Neutrophil (primary cell): ENCODE results near the gene OGG1.

Experiments used
- H3K27ac ChIP-seq: fragments of 200-600 bp; sonication (generic); 2 replicates; pipeline ENCODE4 v1.5.1; 2016; ENCODE audit warnings: mild to moderate bottlenecking, moderate library complexity
- H3K27me3 ChIP-seq: fragments of 200-600 bp; sonication (generic); 2 replicates; pipeline ENCODE4 v1.6.0; 2016; ENCODE audit warnings: mild to moderate bottlenecking
- H3K36me3 ChIP-seq: fragments of 200-600 bp; sonication (generic); 2 replicates; pipeline ENCODE4 v1.5.1; 2017
- H3K4me1 ChIP-seq, 2 experiments: fragments of 200-600 bp in 1 of 2; sonication (generic) in 1 of 2; 1 replicate in 1 of 2; 2 replicates in 1 of 2; pipeline versions ENCODE4 v1.5.1 to v1.6.1; 2013 to 2016; ENCODE audit warnings: low read depth in 1 of 2, low read length in 1 of 2, mild to moderate bottlenecking in 1 of 2, moderate library complexity in 1 of 2; ENCODE audit not compliant: control insufficient read depth in 1 of 2, insufficient read depth in 1 of 2
- H3K4me3 ChIP-seq, 2 experiments: fragments of 200-600 bp in 1 of 2; sonication (generic) in 1 of 2; 1 replicate in 1 of 2; 2 replicates in 1 of 2; pipeline ENCODE4 v1.5.1; 2013 to 2016; ENCODE audit warnings: low read depth in 1 of 2, low read length in 1 of 2, mild to moderate bottlenecking in 1 of 2, moderate library complexity in 1 of 2
- H3K9me3 ChIP-seq: fragments of 200-600 bp; sonication (generic); 2 replicates; pipeline ENCODE4 v1.5.1; 2016
- TF ChIP-seq, protein P1 (sequence below): fragments of 200-600 bp; sonication (generic); IDR thresholded peaks from 2 replicates; pipeline ENCODE4 v1.5.1; 2016; ENCODE audit warnings: antibody characterized with exemption

OGG1 gene

DNA sequence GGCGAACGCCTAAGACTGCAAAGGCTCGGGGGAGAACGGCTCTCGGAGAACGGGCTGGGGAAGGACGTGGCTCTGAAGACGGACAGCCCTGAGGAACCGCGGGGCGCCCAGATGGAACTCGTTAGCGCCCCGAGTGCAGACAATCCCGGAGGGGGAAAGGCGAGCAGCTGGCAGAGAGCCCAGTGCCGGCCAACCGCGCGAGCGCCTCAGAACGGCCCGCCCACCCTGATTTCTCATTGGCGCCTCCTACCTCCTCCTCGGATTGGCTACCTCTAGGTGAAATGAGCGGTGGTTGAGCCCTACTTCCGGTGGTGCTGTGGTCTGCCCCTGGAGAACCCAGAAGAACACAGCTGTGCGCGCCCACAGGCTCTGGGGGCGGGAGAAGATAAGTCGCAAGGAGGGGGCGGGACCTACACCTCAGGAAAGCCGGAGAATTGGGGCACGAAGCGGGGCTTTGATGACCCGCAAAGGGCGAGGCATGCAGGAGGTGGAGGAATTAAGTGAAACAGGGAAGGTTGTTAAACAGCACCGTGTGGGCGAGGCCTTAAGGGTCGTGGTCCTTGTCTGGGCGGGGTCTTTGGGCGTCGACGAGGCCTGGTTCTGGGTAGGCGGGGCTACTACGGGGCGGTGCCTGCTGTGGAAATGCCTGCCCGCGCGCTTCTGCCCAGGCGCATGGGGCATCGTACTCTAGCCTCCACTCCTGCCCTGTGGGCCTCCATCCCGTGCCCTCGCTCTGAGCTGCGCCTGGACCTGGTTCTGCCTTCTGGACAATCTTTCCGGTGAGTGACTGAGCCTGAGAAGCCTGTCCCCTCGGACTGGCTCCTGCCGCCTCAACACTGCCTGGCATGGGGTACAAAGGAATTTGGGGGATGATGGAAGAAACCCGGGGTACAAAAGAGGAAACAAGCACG, at the start of gene OGG1:
OGG1 (plus strand) TSS at position 308 of the 911 bp plus-strand sequence; CDS start at position 643, 335 bp downstream.
- TF ChIP-seq, protein P1, sequence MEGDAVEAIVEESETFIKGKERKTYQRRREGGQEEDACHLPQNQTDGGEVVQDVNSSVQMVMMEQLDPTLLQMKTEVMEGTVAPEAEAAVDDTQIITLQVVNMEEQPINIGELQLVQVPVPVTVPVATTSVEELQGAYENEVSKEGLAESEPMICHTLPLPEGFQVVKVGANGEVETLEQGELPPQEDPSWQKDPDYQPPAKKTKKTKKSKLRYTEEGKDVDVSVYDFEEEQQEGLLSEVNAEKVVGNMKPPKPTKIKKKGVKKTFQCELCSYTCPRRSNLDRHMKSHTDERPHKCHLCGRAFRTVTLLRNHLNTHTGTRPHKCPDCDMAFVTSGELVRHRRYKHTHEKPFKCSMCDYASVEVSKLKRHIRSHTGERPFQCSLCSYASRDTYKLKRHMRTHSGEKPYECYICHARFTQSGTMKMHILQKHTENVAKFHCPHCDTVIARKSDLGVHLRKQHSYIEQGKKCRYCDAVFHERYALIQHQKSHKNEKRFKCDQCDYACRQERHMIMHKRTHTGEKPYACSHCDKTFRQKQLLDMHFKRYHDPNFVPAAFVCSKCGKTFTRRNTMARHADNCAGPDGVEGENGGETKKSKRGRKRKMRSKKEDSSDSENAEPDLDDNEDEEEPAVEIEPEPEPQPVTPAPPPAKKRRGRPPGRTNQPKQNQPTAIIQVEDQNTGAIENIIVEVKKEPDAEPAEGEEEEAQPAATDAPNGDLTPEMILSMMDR, result peak; percentile 53
- H3K27ac ChIP-seq, result peak within 1 kb of the TSS; percentile 95
- peaks cover 47% of the 10 kb centered on the region for H3K36me3 ChIP-seq
- no peaks in the 10 kb centered on the region for H3K9me3 ChIP-seq
- H3K4me1 ChIP-seq, result peaks cover 35% of the 10 kb centered on the region in 2 experiments
- H3K27me3 ChIP-seq, result no peaks in the 10 kb centered on the region
- H3K4me3 ChIP-seq, result peak within 1 kb of the TSS; percentile 81 to 84

DNA sequence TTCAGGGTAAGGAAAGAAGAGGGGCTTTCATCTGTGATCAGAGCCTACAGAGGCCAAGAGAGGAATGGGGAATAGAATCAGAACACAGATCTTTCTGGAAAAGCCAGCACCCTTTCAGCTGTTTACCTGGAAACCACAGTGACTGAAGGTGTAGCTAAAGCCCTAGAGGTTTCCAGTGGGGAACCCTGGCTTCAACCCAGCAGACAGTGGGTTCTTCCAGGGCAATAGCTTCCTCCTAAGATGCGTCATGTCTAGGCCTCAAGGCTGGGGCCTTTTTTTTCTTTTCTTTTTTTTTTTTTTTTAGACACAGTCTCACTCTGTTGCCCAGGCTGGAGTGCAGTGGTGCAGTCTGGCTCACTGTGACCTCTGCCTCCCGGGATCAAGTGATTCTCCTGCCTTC, 49.2 kb upstream of the OGG1 start:
- no peak overlapping the region for H3K27ac ChIP-seq
- no peaks in the 10 kb centered on the region for H3K9me3 ChIP-seq
- peaks cover 0 to 16% of the 10 kb centered on the region in 2 experiments for H3K4me1 ChIP-seq
- TF ChIP-seq, protein P1, result no peak
- H3K4me3 ChIP-seq, result no peak overlapping the region
- peaks cover 30% of the 10 kb centered on the region for H3K27me3 ChIP-seq
- peaks cover 80% of the 10 kb centered on the region for H3K36me3 ChIP-seq

DNA sequence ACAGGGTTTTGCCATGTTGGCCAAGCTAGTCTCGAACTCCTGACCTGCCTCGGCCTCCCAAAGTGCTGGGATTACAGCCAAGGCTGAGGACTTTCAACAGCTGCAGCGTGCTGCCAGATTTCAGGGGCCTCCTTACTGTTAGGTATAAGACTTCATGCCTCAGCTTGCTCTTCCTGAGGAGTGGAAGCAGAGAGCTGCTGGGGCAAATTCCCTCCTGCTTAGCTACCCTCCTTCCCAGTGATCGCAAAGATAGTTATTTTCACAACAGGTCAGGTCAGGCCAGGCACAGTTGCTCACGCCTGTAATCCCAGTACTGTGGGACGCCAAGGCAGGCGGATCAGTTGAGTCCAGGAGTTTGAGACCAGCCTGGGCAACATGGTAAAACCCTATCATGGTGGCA, 48.7 kb upstream of the OGG1 start:
- TF ChIP-seq, protein P1, result no peak
- no peaks in the 10 kb centered on the region for H3K9me3 ChIP-seq
- H3K36me3 ChIP-seq, result peaks cover 75% of the 10 kb centered on the region

DNA sequence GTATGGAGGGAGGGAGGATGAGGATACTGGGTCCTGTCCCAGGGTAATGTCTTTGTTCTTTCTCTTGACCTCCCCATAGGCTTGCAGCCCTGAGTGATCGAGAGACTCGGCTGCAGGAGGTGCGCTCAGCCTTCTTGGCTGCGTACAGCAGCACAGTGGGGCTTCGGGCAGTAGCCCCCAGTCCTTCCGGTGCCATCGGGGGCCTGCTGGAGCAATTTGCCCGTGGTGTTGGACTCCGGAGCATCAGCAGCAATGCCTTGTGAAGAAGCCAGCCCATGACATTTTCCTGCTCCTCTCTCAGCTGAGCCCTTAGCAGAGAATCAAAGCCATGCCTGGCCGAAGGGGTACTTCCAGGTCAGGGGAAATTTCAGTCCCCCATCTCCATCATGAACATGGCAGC, 48.0 kb upstream of the OGG1 start:
- Histone ChIP-seq H3K4me1 (peaks cover 0 to 16% of the 10 kb centered on the region in 2 experiments), H3K36me3 (peaks cover 68% of the 10 kb centered on the region), H3K27me3 (peaks cover 41% of the 10 kb centered on the region), H3K9me3 (no peaks in the 10 kb centered on the region), H3K27ac (no peak overlapping the region), H3K4me3 (no peak overlapping the region)
- TF ChIP-seq, protein P1, result no peak

More for the DNA sequence above, 48.7 kb upstream of the OGG1 start:
- peaks cover 0 to 16% of the 10 kb centered on the region in 2 experiments for H3K4me1 ChIP-seq
- H3K27me3 ChIP-seq, result peaks cover 34% of the 10 kb centered on the region
- H3K27ac ChIP-seq, result no peak overlapping the region
- H3K4me3 ChIP-seq, result no peak overlapping the region

DNA sequence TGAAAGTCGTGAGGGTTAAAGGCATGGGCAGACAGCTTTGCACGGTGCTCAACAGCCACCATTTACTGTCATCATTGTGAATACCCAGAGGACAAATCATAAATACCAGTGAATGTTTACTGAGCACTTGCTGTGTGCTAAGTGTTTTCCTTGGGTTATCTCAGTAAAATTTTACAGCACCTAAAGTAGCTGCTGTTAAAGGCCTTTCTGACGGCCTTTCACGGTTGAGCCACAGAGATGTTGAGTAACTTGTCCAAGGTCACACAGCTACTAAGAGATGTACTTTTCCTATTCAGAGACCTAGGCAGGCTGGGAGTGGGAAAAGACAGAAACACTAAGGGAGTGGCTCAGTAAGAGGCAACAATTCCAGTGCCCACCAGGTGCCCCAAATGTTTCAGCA, 46.5 kb upstream of the OGG1 start:
- peaks cover 44% of the 10 kb centered on the region for H3K27me3 ChIP-seq
- H3K36me3 ChIP-seq, result peaks cover 53% of the 10 kb centered on the region
- H3K4me3 ChIP-seq, result no peak overlapping the region
- TF ChIP-seq, protein P1, result no peak
- no peaks in the 10 kb centered on the region for H3K9me3 ChIP-seq
- H3K27ac ChIP-seq, result no peak overlapping the region
- peaks cover 0 to 16% of the 10 kb centered on the region in 2 experiments for H3K4me1 ChIP-seq
